Smooth muscle cell (in vitro differentiated cells): ENCODE results near the gene KEL. TPM values are rescaled to one million over a fixed set of nuclear protein-coding genes. Genes with fewer than 3 reads are reported as not detected.

Experiments used
- DNase-seq: peaks from one replicate; lab custom pipeline; 2025; ENCODE audit not compliant: unreplicated experiment; lab: John Stamatoyannopoulos, UW
- H2AFZ ChIP-seq: fragments of 200-600 bp; sonication (generic); 2 replicates; pipeline ENCODE4 v1.6.0; 2016; ENCODE audit warnings: antibody characterized with exemption, low read depth, mild to moderate bottlenecking
- H3F3A ChIP-seq: fragments of 200-600 bp; sonication (generic); 2 replicates; pipeline ENCODE4 v1.6.0; 2017; ENCODE audit warnings: antibody characterized with exemption, low read depth
- H3K27ac ChIP-seq: fragments of 200-600 bp; sonication (generic); 2 replicates; pipeline ENCODE4 v1.5.1; 2016; ENCODE audit warnings: low read depth, mild to moderate bottlenecking
- H3K27me3 ChIP-seq: fragments of 200-600 bp; sonication (generic); 2 replicates; pipeline ENCODE4 v1.6.1; 2016; ENCODE audit warnings: low read depth, mild to moderate bottlenecking
- H3K36me3 ChIP-seq: fragments of 200-600 bp; sonication (generic); 2 replicates; pipeline ENCODE4 v1.5.1; 2016; ENCODE audit warnings: low read depth
- H3K4me1 ChIP-seq: fragments of 200-600 bp; sonication (generic); 2 replicates; pipeline ENCODE4 v1.5.1; 2016; ENCODE audit warnings: low read depth
- H3K4me2 ChIP-seq: fragments of 200-600 bp; sonication (generic); 2 replicates; pipeline ENCODE4 v1.6.0; 2016; ENCODE audit warnings: mild to moderate bottlenecking
- H3K4me3 ChIP-seq: fragments of 200-600 bp; sonication (generic); 2 replicates; pipeline ENCODE4 v1.5.1; 2016; ENCODE audit warnings: mild to moderate bottlenecking
- H3K79me2 ChIP-seq: fragments of 200-600 bp; sonication (generic); 2 replicates; pipeline ENCODE4 v1.6.0; 2016; ENCODE audit warnings: low read depth, mild to moderate bottlenecking
- H3K9ac ChIP-seq: fragments of 200-600 bp; sonication (generic); 2 replicates; pipeline ENCODE4 v1.6.0; 2016; ENCODE audit warnings: low read depth
- H3K9me3 ChIP-seq: fragments of 200-600 bp; sonication (generic); replicated peaks from 2 replicates; pipeline ENCODE4 v1.5.1; 2016; ENCODE audit warnings: low read depth
- H4K20me1 ChIP-seq: fragments of 200-600 bp; sonication (generic); 2 replicates; pipeline ENCODE4 v1.6.0; 2016; ENCODE audit warnings: low read depth
- CTCF ChIP-seq: fragments of 200-600 bp; sonication (generic); IDR thresholded peaks from 2 replicates; pipeline ENCODE4 v1.5.1; 2017; ENCODE audit warnings: borderline replicate concordance, mild to moderate bottlenecking, antibody characterized with exemption; ENCODE audit not compliant: insufficient read depth, poor library complexity, severe bottlenecking
- WGBS: methylation state at CpG from one replicate; pipeline ENCODE4 v1.1.7; 2016; ENCODE audit warnings: low lambda C conversion rate; 5-methylcytosine and 5-hydroxymethylcytosine counted together
- polyA plus RNA-seq: library from polyadenylated mRNA; unstranded; fragments of >200 nt; fragmentation: Nextera tagmentation; extraction: Ambion mirVana; gene quantifications from 2 replicates; pipeline ENCODE4 v1.2.1, GENCODE V29; 2016
- total RNA-seq: library from RNA; depleted of rRNA; stranded (reverse); fragments of >200 nt; gene quantifications from 2 replicates; pipeline ENCODE4 v1.2.3, GENCODE V29; 2014

KEL gene
- total and polyA plus RNA-seq, 2 experiments from 2014 or later: 0.09 to 0.56 TPM

GRCh38 chr7:142999793-143000192, 37.6 kb upstream of the KEL start:
- H3K36me3 ChIP-seq: no peaks in the 10 kb centered on the region
- peak overlapping the region; percentile 25 for H3K4me2 ChIP-seq
- no peak overlapping the region for H3K27ac ChIP-seq
- no peaks in the 10 kb centered on the region for H3K9me3 ChIP-seq
- DNase-seq: no peak
- TF ChIP-seq CTCF: no peak
- H4K20me1 ChIP-seq: no peaks in the 10 kb centered on the region
- H3K27me3 ChIP-seq: peaks cover under 1% of the 10 kb centered on the region
- no peaks in the 10 kb centered on the region for H3K4me1 ChIP-seq
- H3K9ac ChIP-seq: no peak overlapping the region
- H3K4me3 ChIP-seq: no peak overlapping the region
- H3F3A ChIP-seq: no peaks in the 10 kb centered on the region
- H2AFZ ChIP-seq: no peak overlapping the region
- H3K79me2 ChIP-seq: no peaks in the 10 kb centered on the region

- 94% methylated on average over 6 of the region's 6 CpGs for WGBS
- no peaks in the 10 kb centered on the region for H3K9me3 ChIP-seq
- H3K9ac ChIP-seq: no peak overlapping the region
- no peak for TF ChIP-seq CTCF
- H3K4me3 ChIP-seq: no peak overlapping the region
- H4K20me1 ChIP-seq: no peaks in the 10 kb centered on the region
- H3K4me2 ChIP-seq: no peak overlapping the region
- no peak overlapping the region for H3K27ac ChIP-seq
- no peaks in the 10 kb centered on the region for H3K4me1 ChIP-seq
- no peak overlapping the region for H2AFZ ChIP-seq
- H3K79me2 ChIP-seq: no peaks in the 10 kb centered on the region
- H3F3A ChIP-seq: no peaks in the 10 kb centered on the region
- H3K27me3 ChIP-seq: no peaks in the 10 kb centered on the region
- no peaks in the 10 kb centered on the region for H3K36me3 ChIP-seq
- no peak for DNase-seq
Measured at GRCh38 chr7:142998966-142999365, 36.8 kb upstream of the KEL start.

GRCh38 chr7:142997456-142997989, 35.4 kb upstream of the KEL start:
- no peak for TF ChIP-seq CTCF
- H3K27ac ChIP-seq: no peak overlapping the region
- no peak overlapping the region for H3K4me2 ChIP-seq
- H3K4me3 ChIP-seq: no peak overlapping the region
- no peaks in the 10 kb centered on the region for H3K79me2 ChIP-seq
- H3F3A ChIP-seq: no peaks in the 10 kb centered on the region
- no peak overlapping the region for H2AFZ ChIP-seq
- DNase-seq: no peak
- no peaks in the 10 kb centered on the region for H3K4me1 ChIP-seq
- no peaks in the 10 kb centered on the region for H4K20me1 ChIP-seq
- H3K9me3 ChIP-seq: no peaks in the 10 kb centered on the region
- no peaks in the 10 kb centered on the region for H3K36me3 ChIP-seq
- no peaks in the 10 kb centered on the region for H3K27me3 ChIP-seq
- H3K9ac ChIP-seq: no peak overlapping the region
- WGBS: 85% methylated on average over 4 of the region's 4 CpGs

- Histone ChIP-seq H3K9ac (no peak overlapping the region), H3K4me3 (no peak overlapping the region), H3K9me3 (no peaks in the 10 kb centered on the region), H3K27me3 (no peaks in the 10 kb centered on the region), H3F3A (no peaks in the 10 kb centered on the region), H3K27ac (no peak overlapping the region), H3K79me2 (no peaks in the 10 kb centered on the region), H2AFZ (no peak overlapping the region), H3K36me3 (no peaks in the 10 kb centered on the region), H3K4me2 (no peak overlapping the region), H3K4me1 (no peaks in the 10 kb centered on the region), H4K20me1 (no peaks in the 10 kb centered on the region)
- no peak for DNase-seq
- 77% methylated on average over 3 of the region's 3 CpGs for WGBS
- no peak for TF ChIP-seq CTCF
Measured at GRCh38 chr7:142992427-142992826, 30.3 kb upstream of the KEL start.
